HEK293 (cell line): ENCODE measurements around the gene NEU4.

Experiments
- MYNN ChIP-seq: fragments of 450-650 bp; formaldehyde crosslinking; IDR thresholded peaks from 2 replicates; pipeline ENCODE4 v1.5.1; 2016; ENCODE audit warnings: missing biosample characterization, missing genetic modification characterization, borderline replicate concordance
- SP2 ChIP-seq: fragments of 450-650 bp; formaldehyde crosslinking; IDR thresholded peaks from 2 replicates; pipeline ENCODE4 v1.5.1; 2016; ENCODE audit warnings: missing biosample characterization, missing genetic modification characterization
- SP3 ChIP-seq: fragments of 450-650 bp; formaldehyde crosslinking; IDR thresholded peaks from 2 replicates; pipeline ENCODE4 v1.5.1; 2016; ENCODE audit warnings: missing biosample characterization, missing genetic modification characterization
- ZNF114 ChIP-seq: fragments of 450-650 bp; formaldehyde crosslinking; IDR thresholded peaks from 2 replicates; pipeline ENCODE4 v1.5.0; 2017; ENCODE audit warnings: missing biosample characterization, missing genetic modification characterization
- ZNF24 ChIP-seq: fragments of 450-650 bp; formaldehyde crosslinking; IDR thresholded peaks from 2 replicates; pipeline ENCODE4 v1.5.1; 2016; ENCODE audit warnings: missing biosample characterization, missing genetic modification characterization
- ZNF394 ChIP-seq: fragments of 450-650 bp; formaldehyde crosslinking; IDR thresholded peaks from 2 replicates; pipeline ENCODE4 v1.5.1; 2016; ENCODE audit warnings: missing biosample characterization, missing genetic modification characterization, mild to moderate bottlenecking, moderate library complexity, borderline replicate concordance
- ZNF501 ChIP-seq: fragments of 450-650 bp; formaldehyde crosslinking; IDR thresholded peaks from 2 replicates; pipeline ENCODE4 v1.5.1; 2016; ENCODE audit warnings: missing biosample characterization, missing genetic modification characterization
- ZNF623 ChIP-seq: fragments of 450-650 bp; formaldehyde crosslinking; IDR thresholded peaks from 2 replicates; pipeline ENCODE4 v1.5.1; 2016; ENCODE audit warnings: missing biosample characterization, missing genetic modification characterization
- ZNF626 ChIP-seq: fragments of 450-650 bp; sonication (Bioruptor Pico); formaldehyde crosslinking; IDR thresholded peaks from 2 replicates; pipeline ENCODE4 v1.5.1; 2018; ENCODE audit warnings: missing biosample characterization, missing genetic modification characterization, inconsistent platforms
- TF ChIP-seq, protein P1 (sequence below): fragments of 450-650 bp; formaldehyde crosslinking; IDR thresholded peaks from 2 replicates; pipeline ENCODE4 v1.5.1; 2016; ENCODE audit warnings: missing biosample characterization, missing genetic modification characterization
- TF ChIP-seq, protein P2 (sequence below): fragments of 450-650 bp; IDR thresholded peaks from 2 replicates; pipeline ENCODE4 v1.5.1; 2018; ENCODE audit warnings: missing biosample characterization, mild to moderate bottlenecking, missing genetic modification characterization
- TF ChIP-seq, protein P3 (sequence below): fragments of 450-650 bp; formaldehyde crosslinking; IDR thresholded peaks from 2 replicates; pipeline ENCODE4 v1.5.1; 2016; ENCODE audit warnings: missing biosample characterization, missing genetic modification characterization, low read depth

DNA sequence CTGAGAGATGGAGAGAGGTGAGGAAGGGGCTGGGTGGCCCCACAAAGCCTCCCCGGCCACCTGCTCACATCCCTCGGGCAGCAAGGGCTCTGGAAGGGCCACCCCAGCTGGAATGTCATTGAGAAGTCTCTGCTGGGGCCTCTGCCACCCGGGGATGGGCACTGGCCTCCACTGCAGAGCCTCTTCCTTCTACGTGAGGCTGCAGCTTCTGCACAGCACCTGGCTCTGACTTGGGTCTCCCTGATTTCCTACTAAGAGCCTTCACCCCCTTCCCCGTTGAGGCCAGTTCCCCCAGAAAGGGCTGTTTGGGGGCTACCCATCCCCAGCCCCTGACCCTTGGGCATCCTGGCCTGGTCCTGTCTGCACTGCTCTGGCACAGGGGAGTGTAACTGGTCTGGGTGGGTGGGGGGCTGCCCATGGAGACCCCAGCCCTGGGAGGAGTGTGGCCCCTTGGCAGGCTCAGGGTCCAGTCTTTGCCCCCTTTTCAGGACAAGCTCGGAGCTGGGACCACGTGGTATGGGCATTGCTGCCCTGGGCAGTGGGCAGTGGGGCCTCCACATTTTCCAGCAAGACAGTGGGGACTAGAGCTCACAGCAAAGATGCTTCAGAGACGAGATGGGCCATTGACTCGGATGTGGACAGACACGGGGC, 44.1 kb downstream of the NEU4 start:
- TF ChIP-seq, protein P1, sequence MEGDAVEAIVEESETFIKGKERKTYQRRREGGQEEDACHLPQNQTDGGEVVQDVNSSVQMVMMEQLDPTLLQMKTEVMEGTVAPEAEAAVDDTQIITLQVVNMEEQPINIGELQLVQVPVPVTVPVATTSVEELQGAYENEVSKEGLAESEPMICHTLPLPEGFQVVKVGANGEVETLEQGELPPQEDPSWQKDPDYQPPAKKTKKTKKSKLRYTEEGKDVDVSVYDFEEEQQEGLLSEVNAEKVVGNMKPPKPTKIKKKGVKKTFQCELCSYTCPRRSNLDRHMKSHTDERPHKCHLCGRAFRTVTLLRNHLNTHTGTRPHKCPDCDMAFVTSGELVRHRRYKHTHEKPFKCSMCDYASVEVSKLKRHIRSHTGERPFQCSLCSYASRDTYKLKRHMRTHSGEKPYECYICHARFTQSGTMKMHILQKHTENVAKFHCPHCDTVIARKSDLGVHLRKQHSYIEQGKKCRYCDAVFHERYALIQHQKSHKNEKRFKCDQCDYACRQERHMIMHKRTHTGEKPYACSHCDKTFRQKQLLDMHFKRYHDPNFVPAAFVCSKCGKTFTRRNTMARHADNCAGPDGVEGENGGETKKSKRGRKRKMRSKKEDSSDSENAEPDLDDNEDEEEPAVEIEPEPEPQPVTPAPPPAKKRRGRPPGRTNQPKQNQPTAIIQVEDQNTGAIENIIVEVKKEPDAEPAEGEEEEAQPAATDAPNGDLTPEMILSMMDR (tag by site-specific recombination): no peak
- TF ChIP-seq SP2 (tag by site-specific recombination) (no peak), ZNF626 (no peak), ZNF394 (tag by site-specific recombination) (no peak), ZNF24 (tag by site-specific recombination) (no peak), SP3 (no peak), ZNF623 (tag by site-specific recombination) (no peak), ZNF114 (tag by site-specific recombination) (no peak), ZNF501 (tag by site-specific recombination) (no peak), MYNN (tag by site-specific recombination) (no peak)
- TF ChIP-seq, protein P2, sequence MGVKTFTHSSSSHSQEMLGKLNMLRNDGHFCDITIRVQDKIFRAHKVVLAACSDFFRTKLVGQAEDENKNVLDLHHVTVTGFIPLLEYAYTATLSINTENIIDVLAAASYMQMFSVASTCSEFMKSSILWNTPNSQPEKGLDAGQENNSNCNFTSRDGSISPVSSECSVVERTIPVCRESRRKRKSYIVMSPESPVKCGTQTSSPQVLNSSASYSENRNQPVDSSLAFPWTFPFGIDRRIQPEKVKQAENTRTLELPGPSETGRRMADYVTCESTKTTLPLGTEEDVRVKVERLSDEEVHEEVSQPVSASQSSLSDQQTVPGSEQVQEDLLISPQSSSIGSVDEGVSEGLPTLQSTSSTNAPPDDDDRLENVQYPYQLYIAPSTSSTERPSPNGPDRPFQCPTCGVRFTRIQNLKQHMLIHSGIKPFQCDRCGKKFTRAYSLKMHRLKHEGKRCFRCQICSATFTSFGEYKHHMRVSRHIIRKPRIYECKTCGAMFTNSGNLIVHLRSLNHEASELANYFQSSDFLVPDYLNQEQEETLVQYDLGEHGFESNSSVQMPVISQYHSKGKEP (tag by site-specific recombination): no peak
- TF ChIP-seq, protein P3, sequence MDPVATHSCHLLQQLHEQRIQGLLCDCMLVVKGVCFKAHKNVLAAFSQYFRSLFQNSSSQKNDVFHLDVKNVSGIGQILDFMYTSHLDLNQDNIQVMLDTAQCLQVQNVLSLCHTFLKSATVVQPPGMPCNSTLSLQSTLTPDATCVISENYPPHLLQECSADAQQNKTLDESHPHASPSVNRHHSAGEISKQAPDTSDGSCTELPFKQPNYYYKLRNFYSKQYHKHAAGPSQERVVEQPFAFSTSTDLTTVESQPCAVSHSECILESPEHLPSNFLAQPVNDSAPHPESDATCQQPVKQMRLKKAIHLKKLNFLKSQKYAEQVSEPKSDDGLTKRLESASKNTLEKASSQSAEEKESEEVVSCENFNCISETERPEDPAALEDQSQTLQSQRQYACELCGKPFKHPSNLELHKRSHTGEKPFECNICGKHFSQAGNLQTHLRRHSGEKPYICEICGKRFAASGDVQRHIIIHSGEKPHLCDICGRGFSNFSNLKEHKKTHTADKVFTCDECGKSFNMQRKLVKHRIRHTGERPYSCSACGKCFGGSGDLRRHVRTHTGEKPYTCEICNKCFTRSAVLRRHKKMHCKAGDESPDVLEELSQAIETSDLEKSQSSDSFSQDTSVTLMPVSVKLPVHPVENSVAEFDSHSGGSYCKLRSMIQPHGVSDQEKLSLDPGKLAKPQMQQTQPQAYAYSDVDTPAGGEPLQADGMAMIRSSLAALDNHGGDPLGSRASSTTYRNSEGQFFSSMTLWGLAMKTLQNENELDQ (tag by site-specific recombination): no peak
